CD4-positive, alpha-beta T cell (primary cell): ENCODE results near the gene TP53RK. TPM values are rescaled to one million over a fixed set of nuclear protein-coding genes. Genes with fewer than 3 reads are reported as not detected.

Experiments
- ATAC-seq: fragments of 200-7000 bp; cut with Tn5 transposase; one replicate; pipeline ENCODE4 v1.10.0; 2022; ENCODE audit warnings: mild to moderate bottlenecking; ENCODE audit not compliant: poor library complexity
- CTCF ChIA-PET: fragments of 350-600 bp; sonication (Branson Sonifier 250); formaldehyde crosslinking; loops from one replicate; lab custom pipeline; 2021; ENCODE audit warnings: antibody characterized with exemption, inconsistent platforms; lab: Charles Lee
- POLR2A ChIA-PET: fragments of 350-600 bp; sonication (Branson Sonifier 250); formaldehyde crosslinking; loops from one replicate; lab custom pipeline; 2021; ENCODE audit warnings: antibody characterized with exemption, inconsistent platforms; lab: Charles Lee
- DNase-seq, 14 experiments: peaks; one replicate each; pipeline ENCODE4 v3.0.0-alpha.2; 2013 to 2020; ENCODE audit warnings: mixed read lengths in 2 of 14
- H3K27ac ChIP-seq, 2 donors: one replicate each; pipeline versions ENCODE4 v1.5.1 to v1.7.0; 2013; ENCODE audit warnings: low read length in 2 of 2, low read depth in 1 of 2, mild to moderate bottlenecking in 1 of 2
- H3K27me3 ChIP-seq, 2 experiments: 1 replicate in 1 of 2; 2 replicates in 1 of 2; pipeline versions ENCODE4 v1.6.1 to v1.7.0; 2013; ENCODE audit warnings: low read length in 2 of 2, control low read depth in 1 of 2, mild to moderate bottlenecking in 1 of 2, moderate library complexity in 1 of 2; ENCODE audit not compliant: insufficient read depth in 2 of 2, control insufficient read depth in 1 of 2
- H3K36me3 ChIP-seq: one replicate; pipeline ENCODE4 v1.6.1; 2013; ENCODE audit warnings: low read length, control low read depth; ENCODE audit not compliant: insufficient read depth
- H3K4me1 ChIP-seq: one replicate; pipeline ENCODE4 v1.6.1; 2013; ENCODE audit warnings: low read length, control low read depth; ENCODE audit not compliant: insufficient read depth
- H3K4me3 ChIP-seq: one replicate; pipeline ENCODE4 v1.5.1; 2013; ENCODE audit warnings: mild to moderate bottlenecking, low read length, moderate library complexity
- H3K9me3 ChIP-seq, 2 experiments: 1 replicate in 1 of 2; 2 replicates in 1 of 2; pipeline versions ENCODE4 v1.6.1 to v1.7.0; 2013; ENCODE audit warnings: low read length in 2 of 2, mild to moderate bottlenecking in 2 of 2, control low read depth in 1 of 2, moderate library complexity in 1 of 2; ENCODE audit not compliant: control insufficient read depth in 1 of 2, insufficient read depth in 1 of 2
- H3K27ac Mint-ChIP-seq: one replicate; pipeline ENCODE4 v1.8.0; 2020; ENCODE audit warnings: mixed read lengths
- H3K27me3 Mint-ChIP-seq: one replicate; pipeline ENCODE4 v1.8.0; 2021; ENCODE audit warnings: mixed read lengths
- H3K36me3 Mint-ChIP-seq: one replicate; pipeline ENCODE4 v1.8.0; 2021; ENCODE audit warnings: low read depth, mixed read lengths
- H3K4me1 Mint-ChIP-seq: one replicate; pipeline ENCODE4 v1.8.0; 2021; ENCODE audit warnings: low read depth, mixed read lengths
- H3K4me3 Mint-ChIP-seq: one replicate; pipeline ENCODE4 v1.8.0; 2020; ENCODE audit warnings: mild to moderate bottlenecking, mixed read lengths
- H3K9me3 Mint-ChIP-seq: one replicate; pipeline ENCODE4 v1.8.0; 2020; ENCODE audit warnings: mixed read lengths
- CTCF ChIP-seq: fragments of 200-600 bp; IDR thresholded peaks from one replicate; pipeline ENCODE4 v1.8.0; 2022; ENCODE audit warnings: antibody characterized with exemption, mild to moderate bottlenecking
- intact Hi-C, 2 experiments: fragments of 100-400 bp; cut with DNase I in 1 of 2; cut with micrococcal nuclease in 1 of 2; formaldehyde crosslinking; loops; one replicate each; pipeline versions ENCODE4 v1.15.1 to v1.9.0; 2023 to 2025; cut with DNase I, micrococcal nuclease
- total RNA-seq, 174 experiments: library from RNA in 2 of 174; stranded (reverse) in 2 of 174; gene quantifications; one replicate each; pipeline ENCODE4 v1.2.3 and lab custom pipeline; 2021 to 2026

TP53RK gene
- total RNA-seq, 2 experiments from 2014 or later, result 3.9 to 4.5 TPM

- Mint-ChIP-seq H3K9me3 (peaks cover 2% of the 10 kb centered on the region), H3K4me1 (no peaks in the 10 kb centered on the region), H3K27ac (no peak overlapping the region), H3K27me3 (peaks cover 54% of the 10 kb centered on the region), H3K4me3 (no peak overlapping the region), H3K36me3 (no peaks in the 10 kb centered on the region)
- POLR2A ChIA-PET, result no interaction called here
- no peak for TF ChIP-seq CTCF
- Histone ChIP-seq H3K27me3 (peaks cover 0 to 21% of the 10 kb centered on the region in 2 experiments), H3K9me3 (peaks cover 0 to 6% of the 10 kb centered on the region in 2 experiments), H3K36me3 (no peaks in the 10 kb centered on the region), H3K27ac (no peak overlapping the region), H3K4me1 (no peaks in the 10 kb centered on the region), H3K4me3 (no peak overlapping the region)
- intact Hi-C loops, result no loop called here
- DNase-seq (no peak), ATAC-seq (no peak)
- CTCF ChIA-PET, result no interaction called here
Observed at GRCh38 chr20:46701556-46701955, 12.3 kb upstream of the TP53RK start.

- no peak for TF ChIP-seq CTCF
- Mint-ChIP-seq H3K36me3 (no peaks in the 10 kb centered on the region), H3K27ac (no peak overlapping the region), H3K27me3 (peaks cover 51% of the 10 kb centered on the region), H3K4me3 (no peak overlapping the region), H3K4me1 (no peaks in the 10 kb centered on the region), H3K9me3 (no peaks in the 10 kb centered on the region)
- Histone ChIP-seq H3K9me3 (peaks cover 0 to 1% of the 10 kb centered on the region in 2 experiments), H3K4me1 (no peaks in the 10 kb centered on the region), H3K27me3 (peaks cover 0 to 21% of the 10 kb centered on the region in 2 experiments), H3K36me3 (no peaks in the 10 kb centered on the region), H3K4me3 (no peak overlapping the region), H3K27ac (no peak overlapping the region)
- ChIA-PET CTCF (no interaction called here), POLR2A (no interaction called here)
- ATAC-seq, result no peak
- DNase-seq, result no peak
- intact Hi-C loops, result no loop called here
Observed at GRCh38 chr20:46701057-46701456, 11.8 kb upstream of the TP53RK start.

- Mint-ChIP-seq H3K27ac (no peak overlapping the region), H3K27me3 (peaks cover 49% of the 10 kb centered on the region), H3K9me3 (no peaks in the 10 kb centered on the region), H3K4me3 (no peak overlapping the region), H3K36me3 (no peaks in the 10 kb centered on the region), H3K4me1 (no peaks in the 10 kb centered on the region)
- H3K27ac ChIP-seq, result no peak overlapping the region
- TF ChIP-seq CTCF, result no peak
- no peak overlapping the region for H3K4me3 ChIP-seq
- no peaks in the 10 kb centered on the region for H3K36me3 ChIP-seq
- ATAC-seq, result no peak
- intact Hi-C loops, result no loop called here
- POLR2A ChIA-PET, result no interaction called here
- peaks cover 0 to 18% of the 10 kb centered on the region in 2 experiments for H3K27me3 ChIP-seq
- CTCF ChIA-PET, result no interaction called here
- no peak for DNase-seq
- no peaks in the 10 kb centered on the region for H3K4me1 ChIP-seq
- H3K9me3 ChIP-seq, result no peaks in the 10 kb centered on the region
Observed at GRCh38 chr20:46700481-46700880, 11.2 kb upstream of the TP53RK start.
